Measurements from ENCODE around the gene UBAP1.
A peak's percentile ranks its signal among the peaks of the same experiment; 100 is the strongest.

UBAP1 gene

GRCh38 chr9:34262971-34263370 lies 84.1 kb downstream of the UBAP1 start:
- peaks cover 2 to 28% of the 10 kb centered on the region in 2 experiments; a peak in 2 of 3 replicates for H3K36me3 ChIP-seq (ENCODE audit: control insufficient read depth in 2 of 2, insufficient read depth in 1 of 2, low read length in 2 of 2)
- ChIA-PET CTCF (no interaction called here), POLR2A (interaction anchor here (0.6 kb wide), 2 partner anchors 161 to 171 kb away, joined by 4 read pairs; no protein-coding TSS in a partner anchor)
- H3K4me1 ChIP-seq (ENCODE audit: control insufficient read depth, insufficient read depth, low read length): no peaks in the 10 kb centered on the region
- H3K4me3 ChIP-seq (ENCODE audit: low read depth, low read length): no peak overlapping the region
- TF ChIP-seq PRDM4 (tag by site-specific recombination; IDR thresholded peaks at IDR 0.05): no peak
- TF ChIP-seq ZNF777 (tag by site-specific recombination; IDR thresholded peaks at IDR 0.05; ENCODE audit: borderline replicate concordance): no peak
- no peak for TF ChIP-seq ZNF510 (tag by site-specific recombination; IDR thresholded peaks at IDR 0.05; ENCODE audit: insufficient replicate concordance)
- no peak for TF ChIP-seq ZNF37A (tag by site-specific recombination; IDR thresholded peaks at IDR 0.05)
- no peak for TF ChIP-seq ZNF302 (tag by site-specific recombination; IDR thresholded peaks at IDR 0.05; ENCODE audit: low read depth)
- no peaks in the 10 kb centered on the region for H3K9me3 ChIP-seq (ENCODE audit: control insufficient read depth, insufficient read depth, low read depth, low read length)
- H3K27ac ChIP-seq (ENCODE audit: extremely low read depth, low read depth, low read length): no peak overlapping the region

- ChIA-PET CTCF (interaction anchor here (0.6 to 5.4 kb wide), 3 partner anchors 8 to 30 kb away, joined by 3 to 20 read pairs (median 4); no protein-coding TSS in a partner anchor), POLR2A (interaction anchor here (0.7 kb wide), 1 partner anchor 15 kb away, joined by 5 read pairs; no protein-coding TSS in a partner anchor)
- no peaks in the 10 kb centered on the region for H3K9me3 ChIP-seq (ENCODE audit: control insufficient read depth, insufficient read depth, low read depth, low read length)
- no peaks in the 10 kb centered on the region for H3K4me1 ChIP-seq (ENCODE audit: control insufficient read depth, insufficient read depth, low read length)
- peaks cover 0 to 10% of the 10 kb centered on the region in 2 experiments; a peak in 2 of 3 replicates for H3K36me3 ChIP-seq (ENCODE audit: control insufficient read depth in 2 of 2, insufficient read depth in 1 of 2, low read length in 2 of 2)
- TF ChIP-seq KLF8 (tag by site-specific recombination; IDR thresholded peaks at IDR 0.05) (no peak), ZNF530 (tag by site-specific recombination; IDR thresholded peaks at IDR 0.05; ENCODE audit: low read depth) (no peak), ZBTB26 (tag by site-specific recombination; optimal IDR thresholded peaks at IDR 0.05) (no peak), ZNF768 (tag by site-specific recombination; IDR thresholded peaks at IDR 0.05) (no peak)
- no peak overlapping the region for H3K4me3 ChIP-seq (ENCODE audit: low read depth, low read length)
- no peak overlapping the region for H3K27ac ChIP-seq (ENCODE audit: extremely low read depth, low read depth, low read length)
These were observed 88.8 kb downstream of the UBAP1 start for GRCh38 chr9:34267660-34268059.

GRCh38 chr9:34271265-34272006 lies 92.6 kb downstream of the UBAP1 start:
- CTCF ChIA-PET: interaction anchor here (0.7 to 1.6 kb wide), 2 partner anchors 11 to 197 kb away, joined by 4 to 5 read pairs; no protein-coding TSS in a partner anchor

GRCh38 chr9:34272101-34272541 lies 93.3 kb downstream of the UBAP1 start:
- no peak overlapping the region for H3K4me3 ChIP-seq (ENCODE audit: low read depth, low read length)
- no peaks in the 10 kb centered on the region for H3K4me1 ChIP-seq (ENCODE audit: control insufficient read depth, insufficient read depth, low read length)
- no peaks in the 10 kb centered on the region for H3K9me3 ChIP-seq (ENCODE audit: control insufficient read depth, insufficient read depth, low read depth, low read length)
- ChIA-PET POLR2A (no interaction called here), CTCF (no interaction called here)
- no peaks in the 10 kb centered on the region for H3K36me3 ChIP-seq (ENCODE audit: control insufficient read depth in 2 of 2, insufficient read depth in 1 of 2, low read length in 2 of 2)
- no peak overlapping the region for H3K27ac ChIP-seq (ENCODE audit: extremely low read depth, low read depth, low read length)
- TF ChIP-seq GLI4 (tag by site-specific recombination; IDR thresholded peaks at IDR 0.05) (no peak), ZNF280D (tag by site-specific recombination; IDR thresholded peaks at IDR 0.05) (no peak), CTCF (tag by site-specific recombination; IDR thresholded peaks at IDR 0.05) (no peak), ZEB2 (tag by site-specific recombination; IDR thresholded peaks at IDR 0.05) (no peak), ZNF157 (tag by site-specific recombination; IDR thresholded peaks at IDR 0.05) (no peak), ZNF747 (tag by site-specific recombination; IDR thresholded peaks at IDR 0.05) (no peak), ZNF560 (tag by site-specific recombination; IDR thresholded peaks at IDR 0.05; ENCODE audit: borderline replicate concordance) (no peak), ZNF530 (tag by site-specific recombination; IDR thresholded peaks at IDR 0.05; ENCODE audit: low read depth) (no peak), ZNF558 (tag by site-specific recombination; IDR thresholded peaks at IDR 0.05) (no peak), ZNF777 (tag by site-specific recombination; IDR thresholded peaks at IDR 0.05; ENCODE audit: borderline replicate concordance) (no peak)

More at GRCh38 chr9:34271265-34272006, 92.6 kb downstream of the UBAP1 start:
- H3K4me3 ChIP-seq (ENCODE audit: low read depth, low read length): no peak overlapping the region
- POLR2A ChIA-PET: no interaction called here
- H3K27ac ChIP-seq (ENCODE audit: extremely low read depth, low read depth, low read length): no peak overlapping the region
- H3K9me3 ChIP-seq (ENCODE audit: control insufficient read depth, insufficient read depth, low read depth, low read length): no peaks in the 10 kb centered on the region
- no peaks in the 10 kb centered on the region for H3K4me1 ChIP-seq (ENCODE audit: control insufficient read depth, insufficient read depth, low read length)
- H3K36me3 ChIP-seq (ENCODE audit: control insufficient read depth in 2 of 2, insufficient read depth in 1 of 2, low read length in 2 of 2): no peaks in the 10 kb centered on the region
- TF ChIP-seq GLIS2 (tag by site-specific recombination; IDR thresholded peaks at IDR 0.05) (no peak), OSR2 (tag by site-specific recombination; IDR thresholded peaks at IDR 0.05) (peak; percentile 19)

All from HEK293 (cell line).